Keratinocyte (primary cell): ENCODE measurements around the gene SMARCA4. TPM values are rescaled to one million over a fixed set of nuclear protein-coding genes. Genes with fewer than 3 reads are reported as not detected.

ENCODE experiments used
- DNase-seq: peaks from one replicate; pipeline ENCODE4 v3.0.0-alpha.2; 2011; ENCODE audit warnings: low read depth, missing footprints, low spot score
- FAIRE-seq: peaks from 2 replicates; lab custom pipeline; 2011; peaks lifted over from hg19 to GRCh38; lab: Jason Lieb, UNC
- H2AFZ ChIP-seq: 2 replicates; pipeline ENCODE4 v1.6.0; 2012; ENCODE audit warnings: low read length, control low read depth, inconsistent platforms; ENCODE audit not compliant: control insufficient read depth
- H3K27ac ChIP-seq: 2 replicates; pipeline ENCODE4 v1.5.1; 2011; ENCODE audit warnings: low read length; ENCODE audit not compliant: control insufficient read depth, insufficient read depth
- H3K27me3 ChIP-seq: 3 replicates; pipeline ENCODE4 v1.6.0; 2011; ENCODE audit warnings: low read length; ENCODE audit not compliant: control insufficient read depth, insufficient read depth; ENCODE audit errors: extremely low read depth
- H3K36me3 ChIP-seq, 2 experiments: 2 replicates in 1 of 2; 3 replicates in 1 of 2; pipeline ENCODE4 v1.5.1; 2011; ENCODE audit warnings: low read length in 2 of 2, mild to moderate bottlenecking in 1 of 2; ENCODE audit not compliant: control insufficient read depth in 2 of 2, insufficient read depth in 2 of 2; ENCODE audit errors: extremely low read depth in 1 of 2
- H3K4me1 ChIP-seq: 3 replicates; pipeline ENCODE4 v1.5.1; 2011; ENCODE audit warnings: low read length; ENCODE audit not compliant: control insufficient read depth, insufficient read depth; ENCODE audit errors: extremely low read depth
- H3K4me2 ChIP-seq: 3 replicates; pipeline ENCODE4 v1.6.0; 2011; ENCODE audit warnings: low read depth, low read length; ENCODE audit not compliant: control insufficient read depth, insufficient read depth; ENCODE audit errors: extremely low read depth
- H3K4me3 ChIP-seq, 3 experiments: fragments of 200-600 bp in 1 of 3; sonication (generic) in 1 of 3; 2 replicates in 2 of 3; 3 replicates in 1 of 3; pipeline ENCODE4 v1.5.1; 2011 to 2016; ENCODE audit warnings: low read length in 3 of 3, mild to moderate bottlenecking in 3 of 3, control low read depth in 2 of 3, inconsistent platforms in 1 of 3, low read depth in 1 of 3, mixed read lengths in 1 of 3, mixed run types in 1 of 3, moderate library complexity in 1 of 3; ENCODE audit not compliant: control insufficient read depth in 2 of 3, insufficient read depth in 2 of 3; ENCODE audit errors: extremely low read depth in 1 of 3
- H3K79me2 ChIP-seq: 2 replicates; pipeline ENCODE4 v1.6.0; 2012; ENCODE audit warnings: low read length; ENCODE audit not compliant: control insufficient read depth, insufficient read depth
- H3K9ac ChIP-seq: 3 replicates; pipeline ENCODE4 v1.6.0; 2011; ENCODE audit warnings: low read length; ENCODE audit not compliant: control insufficient read depth, insufficient read depth; ENCODE audit errors: extremely low read depth
- H3K9me1 ChIP-seq: 3 replicates; pipeline ENCODE4 v1.6.0; 2011; ENCODE audit warnings: low read length; ENCODE audit not compliant: control insufficient read depth, insufficient read depth; ENCODE audit errors: extremely low read depth
- H3K9me3 ChIP-seq: 2 replicates; pipeline ENCODE4 v1.5.1; 2012; ENCODE audit warnings: low read depth, low read length; ENCODE audit not compliant: control insufficient read depth
- H4K20me1 ChIP-seq: 3 replicates; pipeline ENCODE4 v1.6.0; 2011; ENCODE audit warnings: low read length; ENCODE audit not compliant: control insufficient read depth, insufficient read depth; ENCODE audit errors: extremely low read depth
- CTCF ChIP-seq, 3 experiments: IDR thresholded peaks in 1 of 3; conservative IDR thresholded peaks in 1 of 3; optimal IDR thresholded peaks in 1 of 3; 2 replicates in 2 of 3; 3 replicates in 1 of 3; pipeline versions ENCODE3 to v1.5.1; 2011; ENCODE audit warnings: low read length in 3 of 3, mild to moderate bottlenecking in 3 of 3, moderate library complexity in 2 of 3, control low read depth in 1 of 3, inconsistent platforms in 1 of 3; ENCODE audit not compliant: insufficient read depth in 2 of 3; ENCODE audit errors: extremely low read depth in 1 of 3
- EZH2 ChIP-seq: IDR thresholded peaks from one replicate; pipeline ENCODE4 v1.6.1; 2012; ENCODE audit warnings: inconsistent platforms, mild to moderate bottlenecking, low read length, moderate library complexity
- dilution Hi-C: fragments of 300-500 bp; cut with MboI; formaldehyde crosslinking; loops from one replicate; pipeline ENCODE4 v1.7.0; 2020; ENCODE audit warnings: low sequenced_read_pairs; ENCODE audit not compliant: extremely low pct_ligation_motif_present
- polyA plus RNA-seq, 5 experiments: library from polyadenylated mRNA; depleted of rRNA in 3 of 5; stranded (reverse) in 3 of 5; stranded (forward) in 1 of 5; unstranded in 1 of 5; fragments of >200 nt; gene quantifications; 1 replicate in 1 of 5; 2 replicates in 3 of 5; 3 replicates in 1 of 5; pipeline versions ENCODE4 v1.2.1 to v1.2.3, GENCODE V29; 2011 to 2012; ENCODE audit warnings: missing spikeins in 2 of 5, low read depth in 1 of 5, low replicate concordance in 1 of 5

Gene SMARCA4
- polyA plus RNA-seq, 1 donor (not counting 4 experiments of a cell fraction or from before 2014, with no cell fraction given), result 33.1 TPM

GRCh38 chr19:11023710-11024109 is 62.9 kb downstream of the SMARCA4 start:
- no peak for TF ChIP-seq CTCF (optimal IDR thresholded peaks at IDR 0.05 in 1 of 3, IDR thresholded peaks at IDR 0.05 in 1 of 3, conservative IDR thresholded peaks at IDR 0.05 in 1 of 3; ENCODE audit: extremely low read depth in 1 of 3, insufficient read depth in 2 of 3, low read length in 3 of 3)
- dilution Hi-C loops, result no loop called here
- Histone ChIP-seq H3K36me3 (peaks cover 44 to 51% of the 10 kb centered on the region in 2 experiments), H3K27ac (no peak overlapping the region), H2AFZ (no peak overlapping the region), H3K9me3 (no peaks in the 10 kb centered on the region), H3K9me1 (no peaks in the 10 kb centered on the region), H3K9ac (no peak overlapping the region), H4K20me1 (no peaks in the 10 kb centered on the region), H3K4me2 (no peak overlapping the region), H3K4me3 (no peak overlapping the region), H3K4me1 (no peaks in the 10 kb centered on the region), H3K27me3 (no peaks in the 10 kb centered on the region), H3K79me2 (no peaks in the 10 kb centered on the region)
- DNase-seq (no peak), FAIRE-seq (no peak)

GRCh38 chr19:11024259-11024658 is 63.4 kb downstream of the SMARCA4 start:
- no peaks in the 10 kb centered on the region for H3K9me3 ChIP-seq
- no peak overlapping the region for H3K27ac ChIP-seq
- dilution Hi-C loops, result no loop called here
- peaks cover 48 to 49% of the 10 kb centered on the region in 2 experiments for H3K36me3 ChIP-seq
- no peak overlapping the region for H2AFZ ChIP-seq
- no peaks in the 10 kb centered on the region for H3K27me3 ChIP-seq
- H4K20me1 ChIP-seq, result no peaks in the 10 kb centered on the region
- no peak for DNase-seq
- no peak for TF ChIP-seq EZH2
- no peak overlapping the region for H3K4me2 ChIP-seq
- no peaks in the 10 kb centered on the region for H3K79me2 ChIP-seq
- H3K9me1 ChIP-seq, result no peaks in the 10 kb centered on the region
- H3K9ac ChIP-seq, result no peak overlapping the region
- FAIRE-seq, result no peak
- H3K4me1 ChIP-seq, result no peaks in the 10 kb centered on the region
- no peak overlapping the region for H3K4me3 ChIP-seq

DNA sequence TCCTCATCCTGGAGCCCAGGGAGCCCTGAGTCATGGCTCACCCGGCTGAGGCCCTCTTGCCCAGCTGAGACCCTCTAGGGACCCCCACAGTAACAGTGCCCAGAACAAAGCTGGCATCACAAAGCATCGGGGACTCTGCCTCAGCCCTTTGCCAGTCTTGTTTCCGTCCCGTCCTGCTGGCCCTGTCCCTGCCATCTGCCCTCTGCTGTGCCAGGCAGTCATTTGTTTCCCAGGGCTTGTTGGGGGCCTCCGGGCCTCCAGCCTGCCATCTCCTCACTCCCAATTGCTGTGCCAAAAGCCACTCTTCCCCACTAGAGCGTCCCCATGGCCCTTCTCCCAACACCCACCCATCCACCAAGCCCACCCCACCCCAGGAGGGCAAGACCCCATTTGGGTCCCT is 64.2 kb downstream of the SMARCA4 start:
- TF ChIP-seq EZH2, result no peak
- TF ChIP-seq CTCF (optimal IDR thresholded peaks at IDR 0.05 in 1 of 3, IDR thresholded peaks at IDR 0.05 in 1 of 3, conservative IDR thresholded peaks at IDR 0.05 in 1 of 3; ENCODE audit: extremely low read depth in 1 of 3, insufficient read depth in 2 of 3, low read length in 3 of 3), result no peak
- H3K79me2 ChIP-seq, result no peaks in the 10 kb centered on the region
- H3K4me3 ChIP-seq, result no peak overlapping the region
- peaks cover 46 to 48% of the 10 kb centered on the region in 2 experiments for H3K36me3 ChIP-seq
- FAIRE-seq (no peak), DNase-seq (no peak)
- no peak overlapping the region for H3K9ac ChIP-seq
- no peaks in the 10 kb centered on the region for H3K4me1 ChIP-seq
- no peaks in the 10 kb centered on the region for H3K9me3 ChIP-seq
- no peaks in the 10 kb centered on the region for H4K20me1 ChIP-seq
- no peaks in the 10 kb centered on the region for H3K27me3 ChIP-seq
- H3K27ac ChIP-seq, result no peak overlapping the region
- no peak overlapping the region for H3K4me2 ChIP-seq
- dilution Hi-C loops, result no loop called here
- H3K9me1 ChIP-seq, result no peaks in the 10 kb centered on the region
- no peak overlapping the region for H2AFZ ChIP-seq
